22Rv1 (cell line): Measurements from ENCODE around the gene RICTOR.

Experiments
- H3K27ac ChIP-seq: fragments of 450-650 bp; 2 replicates; pipeline ENCODE4 v1.5.1; 2017
- ZFX ChIP-seq: fragments of 450-650 bp; IDR thresholded peaks from 2 replicates; pipeline ENCODE4 v1.6.1; 2017; ENCODE audit warnings: antibody characterized with exemption, borderline replicate concordance
- TF ChIP-seq, protein P1 (sequence below): fragments of 450-650 bp; IDR thresholded peaks from 2 replicates; pipeline ENCODE4 v1.5.1; 2017; ENCODE audit warnings: mild to moderate bottlenecking

RICTOR gene

DNA sequence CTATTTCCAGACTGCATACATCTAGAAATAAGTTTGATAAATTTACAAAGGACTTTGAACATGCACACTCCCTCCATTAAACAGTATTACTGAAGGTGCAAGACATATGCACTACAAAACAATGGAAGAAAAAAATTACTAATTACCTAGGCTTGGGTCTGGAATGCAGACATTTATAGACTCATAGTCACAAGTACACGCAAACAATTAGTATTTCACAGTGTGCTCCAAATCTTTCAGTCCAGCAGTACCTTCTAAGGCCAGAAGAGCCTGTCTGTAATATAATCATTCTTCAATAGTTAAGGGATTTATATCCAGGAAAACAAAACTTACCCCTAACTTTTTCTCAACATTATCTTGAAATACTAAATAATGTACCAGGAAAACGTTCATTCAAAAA, 11.2 kb downstream of the RICTOR start:
- no peak for TF ChIP-seq ZFX
- TF ChIP-seq, protein P1, sequence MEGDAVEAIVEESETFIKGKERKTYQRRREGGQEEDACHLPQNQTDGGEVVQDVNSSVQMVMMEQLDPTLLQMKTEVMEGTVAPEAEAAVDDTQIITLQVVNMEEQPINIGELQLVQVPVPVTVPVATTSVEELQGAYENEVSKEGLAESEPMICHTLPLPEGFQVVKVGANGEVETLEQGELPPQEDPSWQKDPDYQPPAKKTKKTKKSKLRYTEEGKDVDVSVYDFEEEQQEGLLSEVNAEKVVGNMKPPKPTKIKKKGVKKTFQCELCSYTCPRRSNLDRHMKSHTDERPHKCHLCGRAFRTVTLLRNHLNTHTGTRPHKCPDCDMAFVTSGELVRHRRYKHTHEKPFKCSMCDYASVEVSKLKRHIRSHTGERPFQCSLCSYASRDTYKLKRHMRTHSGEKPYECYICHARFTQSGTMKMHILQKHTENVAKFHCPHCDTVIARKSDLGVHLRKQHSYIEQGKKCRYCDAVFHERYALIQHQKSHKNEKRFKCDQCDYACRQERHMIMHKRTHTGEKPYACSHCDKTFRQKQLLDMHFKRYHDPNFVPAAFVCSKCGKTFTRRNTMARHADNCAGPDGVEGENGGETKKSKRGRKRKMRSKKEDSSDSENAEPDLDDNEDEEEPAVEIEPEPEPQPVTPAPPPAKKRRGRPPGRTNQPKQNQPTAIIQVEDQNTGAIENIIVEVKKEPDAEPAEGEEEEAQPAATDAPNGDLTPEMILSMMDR, result no peak
- H3K27ac ChIP-seq, result no peak overlapping the region

- H3K27ac ChIP-seq, result no peak overlapping the region
Observed at GRCh38 chr5:39062530-39062929, 11.7 kb downstream of the RICTOR start.

DNA sequence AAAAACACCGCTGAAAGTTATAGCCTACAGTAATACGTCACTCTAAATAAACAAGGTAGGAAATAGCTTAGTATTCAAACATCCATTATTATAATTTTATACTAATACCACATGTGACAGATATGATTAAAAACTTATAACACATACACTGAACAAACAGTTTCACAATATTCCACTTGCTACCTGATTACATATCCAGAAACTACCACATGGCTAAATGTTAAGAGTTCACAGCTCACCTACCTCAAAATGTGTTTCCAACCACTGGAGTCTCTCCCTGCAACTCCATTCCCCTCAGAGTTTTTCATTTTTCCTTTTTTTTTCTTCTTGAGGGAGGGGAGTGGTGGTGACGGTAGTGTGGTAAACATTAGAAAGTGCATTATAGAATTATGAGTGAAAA, 12.1 kb downstream of the RICTOR start:
- no peak overlapping the region for H3K27ac ChIP-seq
- TF ChIP-seq ZFX, result no peak
- TF ChIP-seq, protein P1, result no peak

More at GRCh38 chr5:39062530-39062929, 11.7 kb downstream of the RICTOR start:
- TF ChIP-seq, protein P1, result no peak
- no peak for TF ChIP-seq ZFX

DNA sequence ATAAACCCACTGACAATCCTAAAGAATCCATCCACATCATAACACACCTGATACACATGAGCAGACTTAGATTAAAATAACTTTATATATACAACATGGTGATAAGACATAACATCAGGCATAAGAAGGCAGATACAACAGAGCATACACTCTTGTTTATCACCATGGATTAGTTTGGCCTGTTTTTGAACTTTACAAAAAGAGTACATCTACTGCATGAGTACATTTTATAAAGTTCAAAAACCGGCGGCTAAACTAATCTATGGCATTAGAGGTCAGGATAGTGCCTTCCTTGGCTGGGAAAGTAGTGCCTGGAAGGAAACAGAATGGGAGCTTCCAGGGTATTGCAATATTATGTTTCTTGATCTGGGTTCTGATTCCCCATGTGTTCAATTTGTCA, 15.1 kb downstream of the RICTOR start:
- H3K27ac ChIP-seq, result no peak overlapping the region
- TF ChIP-seq, protein P1, result no peak
- TF ChIP-seq ZFX, result no peak

GRCh38 chr5:39058178-39058921, 15.8 kb downstream of the RICTOR start:
- TF ChIP-seq, protein P1, result no peak
- TF ChIP-seq ZFX, result no peak
- H3K27ac ChIP-seq, result no peak overlapping the region

DNA sequence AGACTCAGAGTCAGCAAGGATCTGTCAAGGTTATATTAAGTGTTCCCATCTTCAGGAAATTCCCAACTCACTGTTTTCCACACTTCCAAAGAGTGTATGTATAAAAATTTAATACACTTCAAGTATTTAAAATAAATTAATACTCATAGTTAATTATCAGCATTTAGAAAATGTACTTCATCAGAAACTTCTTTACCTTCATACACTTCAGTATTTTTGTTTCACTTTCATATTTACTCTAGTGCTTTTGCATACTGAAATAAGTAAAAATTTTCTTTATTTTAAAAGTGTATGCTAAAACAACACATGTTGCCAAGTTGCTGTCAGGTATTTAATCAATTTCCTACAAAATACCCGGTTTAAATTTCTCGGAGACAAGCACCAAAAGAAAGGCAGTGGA, 16.5 kb downstream of the RICTOR start:
- TF ChIP-seq, protein P1, result no peak
- TF ChIP-seq ZFX, result no peak
- no peak overlapping the region for H3K27ac ChIP-seq

GRCh38 chr5:39055768-39056398, 18.3 kb downstream of the RICTOR start:
- 0 out of 2 replicates have a peak overlapping the region, but pooled peaks have one; percentile 19 for H3K27ac ChIP-seq
- TF ChIP-seq, protein P1, result no peak
- no peak for TF ChIP-seq ZFX
